ENCODE measurements around the gene CDRT15.
"Not testable (repeated sequence)": the region's sequence is repeated elsewhere in the genome, so short reads cannot be mapped to it uniquely, and the experiment has no call there.

CDRT15 gene

DNA sequence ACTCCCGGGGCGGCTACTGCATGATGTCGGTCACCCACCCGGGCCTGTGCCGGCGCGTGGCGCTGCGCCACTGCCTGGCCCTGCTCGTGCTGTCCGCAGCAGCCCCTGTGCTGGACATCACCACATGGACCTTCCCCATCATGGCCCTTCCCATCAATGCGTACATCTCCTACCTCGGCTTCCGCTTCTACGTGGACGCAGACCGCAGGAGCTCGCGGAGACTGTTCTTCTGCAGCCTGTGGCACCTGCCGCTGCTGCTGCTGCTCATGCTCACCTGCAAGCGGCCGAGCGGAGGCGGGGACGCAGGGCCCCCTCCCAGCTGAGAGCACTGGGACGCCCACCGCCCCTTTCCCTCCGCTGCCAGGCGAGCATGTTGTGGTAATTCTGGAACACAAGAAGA is 29.8 kb downstream of the CDRT15 start:
- DNase-seq: no peak

DNA sequence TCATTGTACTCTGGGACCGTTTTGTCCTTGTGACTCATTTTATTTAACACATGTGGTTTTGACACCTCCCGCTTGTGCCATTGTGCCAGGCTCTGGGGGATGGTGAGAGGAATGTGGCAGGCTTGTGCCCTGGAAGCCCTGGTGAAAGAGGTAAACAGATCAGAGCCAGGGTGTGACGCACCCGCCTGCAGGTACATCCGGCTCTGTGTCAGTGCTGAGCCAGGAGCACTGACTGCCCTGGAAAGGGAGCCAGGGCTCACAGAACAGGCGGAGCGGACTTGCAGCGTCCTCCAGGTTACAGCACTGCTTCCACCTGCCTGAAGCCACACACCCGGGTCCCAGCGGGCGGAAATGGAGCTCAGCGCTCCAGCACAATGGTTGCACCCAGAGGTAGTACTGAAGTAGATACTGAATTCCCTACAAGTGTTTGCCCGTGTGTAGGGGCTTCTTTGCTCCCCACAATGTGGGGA is 30.6 kb downstream of the CDRT15 start:
- DNase-seq: no peak

DNA sequence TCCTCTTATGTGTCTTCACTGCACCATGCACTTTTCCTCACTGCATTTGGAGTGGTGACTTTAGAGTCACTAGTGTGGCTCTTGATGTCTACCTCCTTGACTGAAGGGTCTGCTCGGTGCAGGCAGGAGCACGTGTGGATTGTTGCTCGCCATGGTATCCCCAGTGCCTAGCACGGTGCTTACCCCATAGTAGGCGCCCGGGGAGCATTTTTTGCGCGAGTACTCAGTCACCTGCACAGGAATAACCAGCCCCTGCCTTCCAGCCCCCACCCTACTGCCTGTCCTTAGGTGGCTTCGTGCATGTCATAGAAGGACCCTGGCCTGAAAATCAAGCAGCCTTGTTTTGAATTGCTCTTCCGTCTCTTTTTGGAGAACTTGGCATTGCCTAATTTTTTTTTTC is 31.3 kb downstream of the CDRT15 start:
- no peak for DNase-seq

DNA sequence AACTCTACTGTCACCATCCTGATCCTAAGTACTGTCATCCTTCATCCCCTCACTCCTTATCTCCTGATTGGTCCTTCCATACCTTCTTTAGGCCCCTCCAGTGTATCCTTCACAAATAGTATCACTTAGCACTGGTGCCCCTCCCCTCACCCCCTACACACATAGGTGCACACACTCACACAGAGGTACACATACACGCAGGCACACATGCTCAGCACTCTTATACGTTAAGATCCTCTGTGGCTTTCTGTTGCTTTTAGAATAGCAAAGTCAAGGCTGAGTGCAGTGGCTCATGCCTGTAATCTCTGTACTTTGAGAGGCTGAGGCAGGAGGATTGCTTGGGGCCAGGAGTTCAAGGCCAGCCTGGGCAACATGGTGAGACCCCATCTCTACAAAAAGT is 32.1 kb downstream of the CDRT15 start:
- no peak for DNase-seq

DNA sequence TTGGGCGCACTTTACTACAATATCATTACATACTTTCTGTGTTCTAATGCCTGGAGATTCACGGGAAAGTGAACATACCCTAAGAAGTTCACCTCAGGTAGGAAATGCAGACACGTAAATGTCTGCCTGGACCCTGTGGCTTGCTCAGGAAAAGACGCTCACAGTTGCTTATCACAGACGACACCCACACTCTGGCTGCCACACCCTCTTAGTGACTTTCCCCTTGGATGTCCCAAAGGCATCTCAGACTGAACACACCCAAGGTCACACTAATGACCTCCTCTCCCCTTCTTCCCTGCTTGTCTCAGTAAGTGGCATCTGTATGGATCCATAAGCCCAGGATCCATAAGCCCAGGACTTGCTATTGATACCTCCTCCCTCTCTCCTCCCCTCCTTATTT is 32.6 kb downstream of the CDRT15 start:
- DNase-seq: no peak

DNA sequence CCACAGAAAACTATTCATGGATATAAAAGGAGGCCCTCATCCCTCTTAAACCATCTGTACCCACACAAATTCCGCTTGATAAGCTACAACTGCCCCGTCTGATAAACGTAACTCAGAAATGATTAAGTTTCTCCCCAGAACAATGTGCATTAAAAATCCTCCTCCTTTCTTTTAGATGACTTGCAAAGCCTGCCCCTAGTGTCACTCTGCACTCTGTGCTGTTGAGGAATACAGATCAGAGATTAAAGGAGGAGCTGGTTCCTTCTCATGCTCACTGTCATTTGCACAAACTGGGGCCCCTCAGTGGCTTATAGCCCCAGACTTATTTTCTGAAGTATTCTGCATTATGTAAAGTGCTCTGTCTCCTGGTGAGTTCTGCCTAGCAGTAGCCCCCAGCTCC is 33.3 kb downstream of the CDRT15 start:
- no peak for DNase-seq

DNA sequence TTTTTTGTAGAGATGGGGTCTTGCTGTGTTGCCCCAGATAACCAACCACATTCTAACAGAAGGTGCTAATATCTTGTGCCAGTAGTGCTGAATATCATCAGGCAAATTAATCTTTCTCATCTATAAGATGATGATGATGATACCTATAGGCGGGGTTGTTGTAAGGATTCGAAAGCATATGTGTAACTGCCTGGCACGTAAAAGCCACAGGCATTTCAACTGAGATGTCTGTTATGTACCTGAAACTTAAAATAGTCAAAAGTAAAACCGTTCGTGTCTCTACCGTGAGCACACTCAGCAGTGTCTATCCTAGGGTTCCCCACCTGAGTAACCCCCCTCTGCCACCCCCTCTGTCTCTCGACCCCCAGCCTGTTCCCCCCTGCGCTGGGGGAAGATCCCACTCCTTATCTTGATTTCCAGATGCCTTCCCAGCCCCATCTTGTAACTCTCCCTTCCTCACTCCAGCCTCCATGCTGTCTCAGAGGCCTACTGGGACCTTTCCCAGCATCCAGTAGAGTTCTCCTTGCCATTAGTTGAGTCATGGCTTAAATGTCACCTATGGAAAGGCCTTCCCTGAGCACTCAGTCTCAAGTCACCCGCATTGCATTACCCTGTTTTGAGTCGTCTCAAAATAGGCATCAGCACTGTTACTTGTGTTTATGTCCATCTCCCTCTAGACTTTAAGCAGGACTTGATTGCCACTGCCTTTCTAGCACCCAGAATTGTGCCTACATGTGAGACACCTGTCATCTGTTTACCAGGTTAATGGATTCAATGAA is 34.1 kb downstream of the CDRT15 start:
- no peak for DNase-seq

DNA sequence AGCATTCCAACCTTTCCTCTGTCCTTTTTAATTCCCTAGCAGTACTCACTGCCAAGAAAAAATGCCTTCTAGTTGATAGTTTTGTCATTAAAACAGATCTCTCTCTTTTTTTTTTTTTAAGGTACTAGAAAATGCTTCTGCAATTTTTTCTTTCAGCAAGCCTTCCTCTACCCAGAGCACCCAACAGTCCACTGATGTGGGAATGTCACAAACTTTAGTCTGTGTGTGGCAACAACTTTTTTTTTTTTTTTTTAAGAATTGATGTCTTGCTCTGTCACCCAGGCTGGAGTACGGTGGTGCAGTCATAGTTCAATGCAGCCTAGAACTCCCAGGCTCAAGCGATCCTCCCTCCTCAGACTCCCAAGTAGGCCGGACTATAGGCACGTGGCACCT is 34.7 kb downstream of the CDRT15 start:
- no peak for DNase-seq

DNA sequence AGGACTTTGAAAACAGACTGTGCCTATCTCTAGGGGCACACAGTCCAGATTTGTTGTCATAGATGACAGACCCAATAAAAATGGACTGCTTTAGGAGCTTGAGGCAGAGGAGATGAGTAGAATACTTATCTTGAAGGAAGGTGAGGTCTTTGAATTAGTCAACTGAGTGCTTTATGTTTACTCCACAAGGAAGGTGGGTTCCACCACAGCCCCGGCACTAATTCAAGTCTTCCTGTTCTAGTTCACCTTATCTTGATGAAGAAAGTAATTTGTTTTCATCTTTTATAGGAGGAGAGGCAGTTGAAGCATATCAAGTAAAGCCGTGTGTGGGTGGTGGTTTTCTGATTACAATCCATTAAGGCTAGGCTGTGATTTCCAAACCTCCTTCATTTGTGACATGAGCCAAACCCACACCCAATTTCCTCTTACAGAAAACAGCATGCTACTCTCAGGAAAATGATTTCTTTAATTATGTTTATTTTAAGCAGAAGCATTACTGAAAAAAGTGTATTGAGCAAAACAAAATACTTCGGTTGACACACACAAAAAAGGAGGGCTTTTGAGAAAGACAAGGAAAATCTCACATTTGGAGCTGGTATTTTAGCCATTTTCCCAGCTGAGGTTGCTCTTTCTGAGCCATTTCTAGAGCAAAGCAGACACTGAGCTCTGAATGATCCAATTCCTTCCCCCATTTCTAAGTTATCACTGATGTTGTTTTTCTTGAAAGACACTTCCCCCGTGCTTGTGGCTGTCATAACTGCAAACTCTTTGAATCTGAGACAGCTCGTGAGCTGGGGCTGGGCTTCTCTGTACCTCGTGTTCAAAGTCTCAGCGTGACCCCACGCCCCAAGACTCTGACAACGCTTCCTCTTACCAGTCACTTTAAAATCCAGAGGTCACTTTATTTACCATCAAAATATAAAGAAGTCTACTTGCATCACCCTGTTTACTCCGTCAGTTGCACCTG is 35.4 kb downstream of the CDRT15 start:
- DNase-seq: no peak

DNA sequence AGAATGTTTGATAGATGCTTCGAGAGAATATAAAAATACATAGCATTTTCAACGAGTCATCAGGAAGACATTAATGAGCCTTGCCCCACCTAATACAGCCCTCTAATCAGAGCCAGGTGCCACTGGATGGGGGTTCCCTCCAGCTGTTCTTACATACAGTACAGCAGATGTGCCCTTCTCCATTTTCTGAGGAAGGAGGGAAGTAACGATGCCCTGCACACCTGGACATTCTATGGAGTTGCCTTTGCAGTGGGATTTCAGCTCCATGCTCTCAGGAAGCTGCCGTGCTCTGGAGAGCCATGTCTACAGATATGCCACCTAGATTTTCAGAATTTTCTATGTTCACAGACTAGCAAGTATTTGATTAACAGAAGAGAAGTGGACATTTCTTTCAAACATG is 36.3 kb downstream of the CDRT15 start:
- no peak for DNase-seq

DNA sequence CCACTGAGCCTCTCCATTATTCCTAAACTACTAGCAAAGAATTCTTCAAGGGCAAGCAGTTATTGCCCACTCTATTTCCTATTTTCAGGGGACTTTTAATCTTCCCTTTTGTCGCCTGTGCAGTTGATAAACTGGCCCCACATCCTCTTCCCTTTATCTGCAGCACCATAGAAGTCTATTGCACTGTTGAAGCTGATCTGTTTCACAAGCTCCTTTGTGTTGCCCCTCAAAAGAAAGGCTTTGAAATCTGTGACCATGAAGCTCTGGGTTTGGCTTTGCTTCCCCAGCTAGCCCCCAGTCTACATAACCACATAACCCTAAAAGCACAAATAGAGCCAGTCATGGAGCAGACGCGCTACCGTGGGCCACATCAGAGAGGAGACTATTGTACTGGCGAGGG is 37.1 kb downstream of the CDRT15 start:
- DNase-seq: no peak

DNA sequence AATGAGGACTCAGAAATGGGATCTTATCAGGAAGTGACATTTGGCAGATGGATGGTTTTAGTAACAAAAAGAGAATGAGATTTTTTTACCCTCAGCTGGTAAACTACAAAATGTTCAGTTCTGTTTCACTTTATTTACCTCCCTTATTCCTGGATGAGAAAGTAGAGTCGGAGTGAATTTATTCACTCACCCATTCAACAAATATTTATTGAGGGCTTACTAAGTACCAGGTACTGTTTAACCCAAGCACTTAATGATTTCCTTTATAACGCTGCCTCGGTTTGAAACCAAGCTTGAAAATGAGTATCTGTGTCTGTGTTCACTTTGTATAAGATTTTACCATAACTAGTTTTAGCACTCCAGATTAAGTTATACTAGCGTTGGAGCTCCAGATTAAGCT is 38.1 kb downstream of the CDRT15 start:
- no peak for DNase-seq

DNA sequence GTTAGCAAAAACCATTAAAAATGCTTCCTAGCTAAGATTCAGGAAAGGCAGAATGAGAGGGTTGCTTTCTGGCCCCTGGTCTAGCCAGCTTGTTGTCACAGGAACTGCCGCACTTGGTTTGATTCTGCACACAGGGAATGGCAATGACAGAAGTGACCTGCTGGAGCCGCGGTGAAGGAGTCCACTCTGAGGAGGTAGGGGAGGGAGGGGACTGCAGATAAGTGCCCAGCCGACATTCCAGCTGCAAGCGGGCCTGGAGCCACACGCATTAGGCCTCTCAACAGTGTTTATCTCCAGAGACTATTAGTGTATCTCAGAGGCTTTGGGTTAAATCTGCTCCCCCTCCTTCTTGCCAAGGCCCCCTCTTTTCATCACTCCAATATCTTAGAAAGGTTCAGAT is 38.6 kb downstream of the CDRT15 start:
- DNase-seq: no peak

DNA sequence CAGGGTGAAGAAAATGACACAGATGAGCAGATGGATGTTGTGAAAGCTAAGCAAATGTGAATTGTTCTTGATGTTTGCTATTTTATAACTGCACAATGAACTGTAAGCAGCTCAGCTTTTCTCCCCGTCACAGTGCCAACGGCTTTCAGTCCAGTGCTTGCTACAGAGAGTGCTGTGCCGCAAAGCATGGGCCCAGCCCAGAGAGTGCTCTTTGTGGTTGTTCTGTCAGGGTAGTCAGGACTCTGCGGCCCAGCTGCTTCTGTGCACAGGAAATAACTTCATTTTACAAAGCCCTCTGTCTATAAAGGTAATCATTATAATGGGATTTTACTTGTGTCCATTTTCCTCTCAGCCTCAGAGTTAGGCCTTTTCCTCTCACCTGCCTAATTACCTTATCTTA is 39.1 kb downstream of the CDRT15 start:
- DNase-seq: no peak

DNA sequence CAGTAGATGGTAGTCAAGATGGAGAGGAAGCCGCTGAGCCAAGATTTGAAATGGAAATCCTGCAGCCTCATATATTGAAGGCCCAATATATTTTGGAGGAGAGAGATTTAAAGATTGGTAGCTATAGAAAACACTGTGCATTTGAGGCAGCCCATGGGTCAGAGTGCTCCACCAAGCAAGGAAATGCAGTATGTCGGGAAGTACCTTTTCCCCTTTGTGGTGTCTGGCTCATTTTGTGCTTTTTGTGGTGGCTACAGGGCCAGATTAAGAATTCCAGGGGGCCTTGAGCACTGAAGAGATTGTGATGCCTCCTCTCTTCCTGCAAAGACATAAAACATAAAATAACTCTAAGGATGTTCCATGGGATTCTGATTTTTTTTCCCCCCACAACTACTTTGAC is 39.6 kb downstream of the CDRT15 start:
- no peak for DNase-seq

DNA sequence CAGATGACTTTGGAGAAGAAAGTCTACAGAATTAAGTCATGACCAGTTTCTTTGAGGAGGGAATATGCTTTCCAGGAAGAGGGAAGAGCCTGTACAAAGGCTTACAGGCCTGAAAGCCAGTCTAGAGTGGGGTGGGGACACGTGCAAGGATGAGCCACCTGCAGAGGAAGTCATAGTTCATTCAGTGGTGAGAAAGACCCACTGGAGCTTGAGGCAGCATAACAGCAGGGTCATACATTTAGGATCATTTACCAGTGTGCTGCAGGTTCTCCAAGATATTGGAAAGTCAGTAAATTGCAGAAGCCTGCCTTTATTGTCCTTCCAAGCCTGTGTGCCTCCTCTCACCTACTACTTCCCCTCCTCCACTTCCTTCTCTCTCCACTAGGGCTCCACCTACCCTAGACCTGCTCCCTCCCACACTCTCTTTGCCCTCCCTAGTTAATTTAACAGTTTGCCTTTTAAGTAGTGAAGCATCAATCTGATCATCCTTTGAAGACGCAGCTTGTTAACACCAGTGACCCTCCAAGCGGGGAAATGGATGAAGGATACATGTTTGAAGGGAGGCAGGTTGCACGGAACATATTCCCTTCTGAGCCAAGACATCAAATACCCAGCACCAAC is 40.2 kb downstream of the CDRT15 start:
- no peak for DNase-seq

DNA sequence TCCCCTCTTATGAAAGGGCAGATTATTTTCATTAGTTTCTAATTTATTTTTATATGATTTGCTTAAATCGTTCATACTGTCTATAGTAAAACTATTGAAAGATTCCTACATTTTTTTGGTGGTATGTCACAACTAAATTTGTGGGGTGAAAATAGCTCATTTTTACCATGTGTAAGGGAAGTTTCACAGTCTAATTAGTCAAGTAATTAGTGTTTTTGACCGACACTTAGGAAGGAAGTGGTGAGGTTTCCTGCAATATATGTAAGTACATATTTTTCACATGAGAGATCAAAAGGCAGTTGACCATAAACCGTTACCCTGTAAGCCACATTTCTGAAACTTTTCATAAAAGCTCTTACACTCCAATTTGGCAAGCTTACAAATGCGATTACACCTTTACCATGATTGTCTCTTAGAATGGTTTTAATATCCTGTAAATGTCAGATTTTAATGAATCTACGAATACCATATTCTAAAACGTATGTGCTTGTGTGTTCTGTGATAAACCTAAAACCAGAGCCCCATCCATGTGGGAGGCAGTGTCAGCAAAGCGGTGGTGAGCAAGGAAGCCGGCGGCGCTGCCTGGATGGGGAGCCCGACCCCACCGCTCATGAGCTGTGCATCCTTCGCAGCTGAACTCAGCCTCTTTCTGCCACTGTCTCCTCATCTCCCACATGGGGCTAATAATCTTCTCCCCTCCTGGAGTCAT is 43.9 kb downstream of the CDRT15 start:
- not testable (repeated sequence) for DNase-seq

DNA sequence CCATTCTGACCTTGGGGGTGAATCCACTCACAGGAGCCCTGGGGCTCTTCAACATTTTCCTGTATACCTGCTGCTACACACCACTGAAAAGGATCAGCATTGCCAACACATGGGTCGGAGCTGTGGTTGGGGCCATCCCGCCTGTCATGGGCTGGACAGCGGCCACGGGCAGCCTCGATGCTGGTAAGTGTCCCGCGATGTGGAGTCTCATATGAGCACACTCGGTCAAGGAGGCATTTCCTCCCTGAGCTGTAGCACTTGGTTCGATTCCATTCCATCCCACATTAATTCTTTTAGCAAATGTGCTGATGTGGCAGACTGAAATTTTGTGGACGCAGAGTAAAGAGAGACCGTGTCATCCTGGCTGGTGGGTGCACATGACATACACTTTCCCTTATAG is 44.6 kb downstream of the CDRT15 start:
- not testable (repeated sequence) for DNase-seq

DNA sequence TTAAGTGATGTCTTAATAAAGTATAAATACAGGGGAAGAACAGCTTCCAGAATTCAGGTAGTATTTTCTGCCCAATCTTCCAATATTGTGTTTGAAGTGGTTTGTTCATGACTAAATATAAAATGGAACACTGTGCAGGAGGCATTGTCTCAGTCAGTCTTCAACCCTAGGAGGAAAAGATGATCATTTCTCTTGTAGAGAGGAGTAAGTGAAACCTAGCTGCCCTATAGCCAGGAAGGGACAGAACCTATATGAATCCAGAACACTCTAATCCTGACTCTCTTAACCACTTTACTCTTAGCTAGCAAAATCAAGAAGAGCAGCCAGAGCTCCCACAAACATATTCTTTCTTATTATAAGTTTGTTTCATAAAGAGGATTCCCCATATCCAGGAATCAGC is 45.2 kb downstream of the CDRT15 start:
- DNase-seq: not testable (repeated sequence)

DNA sequence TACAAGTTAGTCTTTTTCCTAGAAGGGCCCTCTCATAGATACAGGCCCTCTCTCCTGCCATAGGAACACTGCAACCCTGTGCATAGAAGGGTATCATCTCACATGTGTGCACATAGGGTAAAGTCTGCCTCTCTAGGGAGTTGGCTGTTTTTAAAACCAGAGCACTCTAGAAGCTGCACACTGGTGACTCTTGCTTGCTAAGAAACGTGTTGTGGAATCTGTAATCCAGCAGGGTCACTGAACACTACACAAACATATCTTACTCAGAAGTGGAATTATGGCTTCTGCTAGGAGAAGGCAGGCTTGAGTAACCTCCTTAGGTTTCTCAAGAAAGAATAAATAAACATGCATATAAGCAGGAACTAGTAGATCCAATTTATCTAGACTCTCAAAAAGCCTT is 45.9 kb downstream of the CDRT15 start:
- not testable (repeated sequence) for DNase-seq

DNA sequence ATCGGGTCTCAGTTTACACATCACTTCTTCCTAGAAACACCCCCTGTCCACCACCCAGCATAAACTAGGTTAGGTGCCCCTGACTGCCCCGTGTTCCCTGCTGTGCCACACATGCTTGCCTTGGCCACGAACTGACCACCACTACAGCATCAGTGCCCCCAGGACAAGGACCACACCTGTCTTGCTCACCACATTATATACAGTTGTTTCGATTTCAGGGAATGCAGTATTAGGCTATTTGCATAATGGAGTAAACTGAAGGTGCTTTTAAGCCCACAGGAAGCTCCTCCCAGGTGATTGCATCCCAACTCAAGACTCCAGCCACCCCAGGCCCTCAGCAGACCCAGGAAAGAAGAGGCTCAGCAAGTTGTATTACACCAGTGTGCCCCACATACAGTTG is 50.2 kb downstream of the CDRT15 start:
- DNase-seq: not testable (repeated sequence)
